Stimulated activated CD4-positive, alpha-beta T cell treated with anti-CD3 and anti-CD28 coated beads, TNF-alpha, amount 100 ng/mL, for 24 hours (primary cell): ENCODE measurements around the gene NSMCE1.

ENCODE experiments used
- DNase-seq, 3 experiments: peaks; one replicate each; pipeline ENCODE4 v3.0.0-alpha.2; 2020; ENCODE audit warnings: low read depth in 3 of 3

Gene NSMCE1

GRCh38 chr16:27268376-27269299, at the start of gene NSMCE1:
TSS of gene NSMCE1 (minus strand) at chr16:27268772. CDS start at chr16:27257570, 11,202 bp downstream.
- peak; percentile 96 to 99 (median 97) for DNase-seq

GRCh38 chr16:27317738-27318391, 49.3 kb upstream of the NSMCE1 start:
- peak in 2 of 3 experiments; percentile 43 to 56 for DNase-seq

- DNase-seq: no peak
Observed at GRCh38 chr16:27317320-27317719, 48.7 kb upstream of the NSMCE1 start.

GRCh38 chr16:27316038-27316680, 47.6 kb upstream of the NSMCE1 start:
- no peak for DNase-seq

- peak in 2 of 3 experiments; percentile 17 to 65 for DNase-seq
Observed at GRCh38 chr16:27315333-27316037, 46.9 kb upstream of the NSMCE1 start.

- no peak for DNase-seq
Observed at GRCh38 chr16:27314986-27315332, 46.4 kb upstream of the NSMCE1 start.

GRCh38 chr16:27314161-27314723, 45.7 kb upstream of the NSMCE1 start:
- DNase-seq: peak in 1 of 3 experiments; percentile 74

GRCh38 chr16:27313422-27314160, 45.0 kb upstream of the NSMCE1 start, which contains the start of gene IL4R:
TSS of gene IL4R (plus strand) at chr16:27313974. CDS start at chr16:27340204, 26,230 bp downstream.
- DNase-seq: peak; percentile 45 to 83 (median 50)

- DNase-seq: no peak
Observed at GRCh38 chr16:27312580-27313421, 44.2 kb upstream of the NSMCE1 start.

- no peak for DNase-seq
Observed at GRCh38 chr16:27311897-27312303, 43.3 kb upstream of the NSMCE1 start.

GRCh38 chr16:27311448-27311830, 42.9 kb upstream of the NSMCE1 start:
- DNase-seq: no peak

GRCh38 chr16:27310576-27311447, 42.2 kb upstream of the NSMCE1 start:
- no peak for DNase-seq

GRCh38 chr16:27308792-27309191, 40.2 kb upstream of the NSMCE1 start:
- DNase-seq: no peak

GRCh38 chr16:27305839-27306442, 37.4 kb upstream of the NSMCE1 start:
- no peak for DNase-seq

GRCh38 chr16:27304881-27305745, 36.5 kb upstream of the NSMCE1 start:
- no peak for DNase-seq

GRCh38 chr16:27304102-27304501, 35.5 kb upstream of the NSMCE1 start:
- DNase-seq: no peak
